GM23248 (cell line): ENCODE data around the gene GON4L. TPM values are rescaled to one million over a fixed set of nuclear protein-coding genes. Genes with fewer than 3 reads are reported as not detected.
"Not testable (repeated sequence)": the region's sequence is repeated elsewhere in the genome, so short reads cannot be mapped to it uniquely, and the experiment has no call there.

Experiments used
- DNase-seq: peaks from one replicate; pipeline ENCODE4 v3.0.0-alpha.2; 2015
- H2AFZ ChIP-seq: fragments of 200-600 bp; sonication (generic); 2 replicates; pipeline ENCODE4 v1.6.1; 2016; ENCODE audit warnings: antibody characterized with exemption
- H3F3A ChIP-seq: fragments of 200-600 bp; sonication (generic); 2 replicates; pipeline ENCODE4 v1.6.1; 2016; ENCODE audit warnings: mild to moderate bottlenecking, antibody characterized with exemption, mixed run types; ENCODE audit not compliant: insufficient read depth
- H3K27ac ChIP-seq: fragments of 200-600 bp; sonication (generic); 2 replicates; pipeline ENCODE4 v1.5.1; 2016; ENCODE audit warnings: mild to moderate bottlenecking
- H3K27me3 ChIP-seq: fragments of 200-600 bp; sonication (generic); replicated peaks from 2 replicates; pipeline ENCODE4 v1.6.1; 2016; ENCODE audit warnings: mild to moderate bottlenecking; ENCODE audit not compliant: insufficient read depth
- H3K36me3 ChIP-seq: fragments of 200-600 bp; sonication (generic); 2 replicates; pipeline ENCODE4 v1.6.1; 2016; ENCODE audit warnings: low read depth, mild to moderate bottlenecking
- H3K4me1 ChIP-seq: fragments of 200-600 bp; sonication (generic); 2 replicates; pipeline ENCODE4 v1.6.1; 2016; ENCODE audit warnings: mild to moderate bottlenecking; ENCODE audit not compliant: insufficient read depth
- H3K4me2 ChIP-seq: fragments of 200-600 bp; sonication (generic); one replicate; pipeline ENCODE4 v1.6.1; 2016; ENCODE audit warnings: mild to moderate bottlenecking; ENCODE audit not compliant: unreplicated experiment
- H3K4me3 ChIP-seq: fragments of 200-600 bp; sonication (generic); 2 replicates; pipeline ENCODE4 v1.5.1; 2016; ENCODE audit warnings: mild to moderate bottlenecking
- H3K79me2 ChIP-seq: fragments of 200-600 bp; sonication (generic); 2 replicates; pipeline ENCODE4 v1.6.1; 2016; ENCODE audit warnings: mild to moderate bottlenecking; ENCODE audit not compliant: insufficient read depth
- H3K9ac ChIP-seq: fragments of 200-600 bp; sonication (generic); 2 replicates; pipeline ENCODE4 v1.6.1; 2016; ENCODE audit warnings: mild to moderate bottlenecking
- H3K9me2 ChIP-seq: fragments of 200-600 bp; sonication (generic); 2 replicates; pipeline ENCODE4 v1.6.1; 2016; ENCODE audit warnings: mixed run types, mild to moderate bottlenecking, moderate library complexity; ENCODE audit not compliant: insufficient read depth
- H3K9me3 ChIP-seq: fragments of 200-600 bp; sonication (generic); one replicate; pipeline ENCODE4 v1.6.1; 2017; ENCODE audit warnings: low read depth
- H4K20me1 ChIP-seq: fragments of 200-600 bp; sonication (generic); 2 replicates; pipeline ENCODE4 v1.6.0; 2016; ENCODE audit not compliant: insufficient read depth
- EZH2 ChIP-seq: fragments of 200-600 bp; sonication (generic); IDR thresholded peaks from 2 replicates; pipeline ENCODE4 v1.6.1; 2018; ENCODE audit warnings: antibody characterized with exemption, mild to moderate bottlenecking; ENCODE audit not compliant: insufficient read depth, poor library complexity, severe bottlenecking
- EZH2phosphoT487 ChIP-seq: fragments of 200-600 bp; sonication (generic); IDR thresholded peaks from 2 replicates; pipeline ENCODE4 v1.6.1; 2018; ENCODE audit warnings: antibody characterized with exemption, moderate library complexity, mild to moderate bottlenecking, low read depth; ENCODE audit not compliant: insufficient read depth
- WGBS, 2 experiments: methylation state at CpG; one replicate each; pipeline ENCODE4 v1.1.6; 2015 to 2017; ENCODE audit warnings: low lambda C conversion rate in 2 of 2, low coverage in 1 of 2; ENCODE audit errors: missing lambda C conversion rate in 2 of 2; 5-methylcytosine and 5-hydroxymethylcytosine counted together
- in situ Hi-C: fragments of 300-500 bp; cut with MboI; formaldehyde crosslinking; loops from 2 replicates; pipeline ENCODE4 v1.15.0; 2020
- polyA plus RNA-seq: library from polyadenylated mRNA; unstranded; fragments of >200 nt; fragmentation: Nextera tagmentation; extraction: Ambion mirVana; gene quantifications from 2 replicates; pipeline ENCODE4 v1.2.1, GENCODE V29; 2016
- total RNA-seq: library from RNA; depleted of rRNA; stranded (reverse); fragments of >200 nt; shearing (Covaris generic); gene quantifications from 2 replicates; pipeline ENCODE4 v1.2.3, GENCODE V29; 2014

Gene GON4L
- total and polyA plus RNA-seq, 2 experiments from 2014 or later, result 20.4 to 30.3 TPM

DNA sequence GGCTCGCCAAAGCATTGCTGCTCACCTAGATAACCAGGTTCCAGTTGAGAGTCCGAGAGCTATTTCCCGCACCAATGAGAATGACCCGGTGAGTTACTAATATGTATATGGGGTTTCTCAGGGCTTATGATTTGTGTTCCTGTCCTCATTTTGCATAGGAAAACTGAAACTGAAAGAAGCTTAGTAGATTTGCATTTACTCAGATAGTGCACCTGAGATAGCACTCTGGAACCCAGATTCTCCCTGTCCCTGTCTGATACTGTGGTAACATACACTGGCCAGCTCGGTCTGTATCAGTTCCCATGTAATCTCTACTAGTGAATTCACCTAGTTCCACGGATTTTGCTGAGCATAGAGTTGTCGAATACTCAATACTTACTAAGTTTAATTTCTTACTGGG lies 140.0 kb downstream of the GON4L start:
- Histone ChIP-seq H3K4me3 (no peak overlapping the region), H3K9ac (no peak overlapping the region), H3K79me2 (peaks cover 74% of the 10 kb centered on the region), H3K27me3 (no peaks in the 10 kb centered on the region), H3K9me2 (no peaks in the 10 kb centered on the region), H3K4me1 (no peaks in the 10 kb centered on the region), H2AFZ (no peak overlapping the region), H3K9me3 (no peaks in the 10 kb centered on the region), H3K36me3 (peaks cover 19% of the 10 kb centered on the region; the same call in 1 of the 2 replicates), H3K4me2 (no peak overlapping the region), H3F3A (no peaks in the 10 kb centered on the region), H4K20me1 (no peaks in the 10 kb centered on the region), H3K27ac (no peak overlapping the region)
- no peak for DNase-seq
- whole genome bisulfite sequencing, 2 experiments, result 91 to 95% methylated on average over 7 of the region's 7 CpGs
- TF ChIP-seq EZH2 (no peak), EZH2phosphoT487 (no peak)
- in situ Hi-C loops, result no loop called here

DNA sequence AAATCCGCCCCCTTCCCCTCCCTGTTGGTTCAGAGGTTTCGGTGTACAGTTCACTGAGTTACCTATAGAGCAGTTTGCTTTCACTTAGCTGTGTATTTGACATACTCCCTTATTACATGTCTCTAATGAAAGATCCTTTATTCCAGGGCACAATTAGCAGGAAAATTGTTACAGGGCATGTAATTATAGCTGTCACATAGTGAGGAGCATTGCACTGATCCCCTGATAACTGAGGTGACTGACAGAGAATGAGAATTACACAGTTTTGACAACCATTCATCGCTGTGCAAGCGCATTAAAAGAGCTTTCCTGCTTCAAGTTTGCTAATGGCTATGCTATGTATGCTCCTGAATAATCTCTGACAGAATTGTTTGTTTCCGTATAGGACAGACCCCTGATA lies 141.2 kb downstream of the GON4L start:
- no peak overlapping the region for H3K27ac ChIP-seq
- no peaks in the 10 kb centered on the region for H3K27me3 ChIP-seq
- WGBS, 2 experiments, result 98% methylated on average over 5 of the region's 5 CpGs
- H3K9me3 ChIP-seq, result no peaks in the 10 kb centered on the region
- no peak overlapping the region for H3K4me2 ChIP-seq
- DNase-seq, result no peak
- no peaks in the 10 kb centered on the region for H3K4me1 ChIP-seq
- in situ Hi-C loops, result no loop called here
- H3K36me3 ChIP-seq, result peaks cover 15% of the 10 kb centered on the region; the same call in 1 of the 2 replicates
- H3K79me2 ChIP-seq, result peaks cover 78% of the 10 kb centered on the region
- H3F3A ChIP-seq, result no peaks in the 10 kb centered on the region
- H3K9me2 ChIP-seq, result no peaks in the 10 kb centered on the region
- H2AFZ ChIP-seq, result no peak overlapping the region
- no peak overlapping the region for H3K4me3 ChIP-seq
- no peak overlapping the region for H3K9ac ChIP-seq
- H4K20me1 ChIP-seq, result no peaks in the 10 kb centered on the region
- TF ChIP-seq EZH2, result no peak
- TF ChIP-seq EZH2phosphoT487, result no peak

- H3K27me3 ChIP-seq, in situ Hi-C loops, DNase-seq, H3K4me3 ChIP-seq, H3K27ac ChIP-seq, H3K9me3 ChIP-seq, H3K9me2 ChIP-seq, H3K9ac ChIP-seq, H2AFZ ChIP-seq, H3K4me1 ChIP-seq, H4K20me1 ChIP-seq, H3K4me2 ChIP-seq, H3F3A ChIP-seq: not testable (repeated sequence)
- Histone ChIP-seq H3K36me3 (peaks cover 15% of the 10 kb centered on the region; the same call in 1 of the 2 replicates), H3K79me2 (peaks cover 78% of the 10 kb centered on the region)
- 95 to 100% methylated on average over 3 of the region's 3 CpGs for WGBS, 2 experiments
Measured at GRCh38 chr1:155715056-155715455, 142.0 kb downstream of the GON4L start.

DNA sequence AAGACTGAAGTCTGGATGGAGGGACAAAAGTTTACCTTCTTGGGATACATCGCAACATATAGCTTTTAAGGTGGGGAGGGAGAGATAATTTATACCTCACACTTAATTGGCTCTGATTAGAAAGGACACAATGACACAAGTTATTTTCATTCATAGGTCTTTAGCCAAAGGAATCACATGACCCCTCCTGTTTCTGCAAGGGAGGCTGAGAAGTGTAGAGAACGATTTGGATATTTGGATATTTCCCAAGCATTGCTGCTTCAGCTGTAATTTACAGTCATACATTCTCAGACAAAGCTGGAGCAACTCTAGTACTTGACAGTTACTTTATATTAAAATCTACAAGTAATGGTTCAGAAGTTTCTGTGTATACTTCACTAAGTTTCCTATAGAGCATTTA lies 143.9 kb downstream of the GON4L start:
- Histone ChIP-seq H3K4me1 (no peaks in the 10 kb centered on the region), H3K9me2 (no peaks in the 10 kb centered on the region), H2AFZ (no peak overlapping the region), H3K27ac (no peak overlapping the region), H3K9ac (no peak overlapping the region), H3K27me3 (no peaks in the 10 kb centered on the region), H3K9me3 (no peaks in the 10 kb centered on the region), H3K4me3 (no peak overlapping the region), H3F3A (no peaks in the 10 kb centered on the region), H3K4me2 (no peak overlapping the region), H3K79me2 (peaks cover 88% of the 10 kb centered on the region), H3K36me3 (peaks cover 6% of the 10 kb centered on the region; the same call in 1 of the 2 replicates), H4K20me1 (no peaks in the 10 kb centered on the region)
- TF ChIP-seq EZH2 (no peak), EZH2phosphoT487 (no peak)
- WGBS, 2 experiments, result 53 to 54% methylated on average over 2 of the region's 2 CpGs
- in situ Hi-C loops, result no loop called here
- DNase-seq, result no peak

DNA sequence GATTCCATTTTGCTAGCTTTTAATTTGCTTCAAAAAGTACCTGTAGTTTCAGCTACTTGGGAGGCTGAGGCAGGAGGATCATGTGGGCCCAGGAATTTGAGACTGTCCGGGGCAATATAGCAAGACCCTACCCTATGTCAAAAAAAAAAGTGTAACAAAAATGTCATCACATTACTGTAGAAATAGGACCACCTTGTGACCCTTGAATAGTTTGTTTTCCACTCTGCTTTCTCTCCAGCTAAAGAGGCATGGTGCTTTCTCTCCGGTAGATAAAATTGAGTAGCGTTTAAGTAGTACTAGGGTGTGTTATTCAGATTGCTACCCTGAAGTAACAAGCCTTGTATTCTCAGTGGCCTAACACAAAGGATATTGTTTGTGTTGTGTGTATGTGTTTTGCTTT lies 144.4 kb downstream of the GON4L start:
- peaks cover 88% of the 10 kb centered on the region for H3K79me2 ChIP-seq
- WGBS, 2 experiments, result 83 to 88% methylated on average over 3 of the region's 3 CpGs
- H3K9me3 ChIP-seq, H2AFZ ChIP-seq, H3K4me2 ChIP-seq, H3K27me3 ChIP-seq, H3F3A ChIP-seq, H3K9me2 ChIP-seq, H3K9ac ChIP-seq, H3K27ac ChIP-seq, H3K4me3 ChIP-seq, H4K20me1 ChIP-seq, H3K36me3 ChIP-seq, H3K4me1 ChIP-seq, in situ Hi-C loops: not testable (repeated sequence)
- DNase-seq, result peak; percentile 11

DNA sequence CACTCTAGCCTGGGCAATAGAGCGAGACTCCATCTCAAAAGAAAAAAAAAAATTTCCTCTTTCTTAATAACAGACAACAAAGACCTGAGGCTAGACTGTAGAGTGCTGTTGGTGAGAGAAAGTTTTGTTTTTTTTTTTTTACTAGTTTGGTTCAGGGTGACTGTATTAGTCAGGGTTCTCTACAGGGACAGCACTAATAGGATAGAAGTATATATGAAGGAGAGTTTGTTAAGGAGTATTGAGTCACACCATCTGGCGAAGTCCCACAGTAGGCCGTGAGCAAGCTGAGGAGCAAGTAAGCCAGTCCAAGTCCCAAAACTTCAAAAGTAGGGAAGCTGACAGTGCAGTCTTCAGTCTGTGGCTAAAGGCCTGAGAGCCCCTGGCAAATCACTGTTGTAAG lies 145.6 kb downstream of the GON4L start:
- H3K36me3 ChIP-seq, result not testable (repeated sequence)

More for the DNA sequence above, 145.6 kb downstream of the GON4L start:
- H3K9ac ChIP-seq, H3K27me3 ChIP-seq, H4K20me1 ChIP-seq, H3K4me3 ChIP-seq, H3K4me1 ChIP-seq, H2AFZ ChIP-seq, H3K9me3 ChIP-seq, H3K9me2 ChIP-seq, H3K4me2 ChIP-seq, in situ Hi-C loops, H3F3A ChIP-seq: not testable (repeated sequence)
- H3K79me2 ChIP-seq, result peaks cover 89% of the 10 kb centered on the region
- peak; percentile 29 for DNase-seq
- WGBS, 2 experiments, result 85 to 93% methylated on average over 3 of the region's 3 CpGs
- H3K27ac ChIP-seq, result 0 out of 2 replicates have a peak overlapping the region, but pooled peaks have one; percentile 22
